ENCODE results near the gene PSMB2.
"Not testable (repeated sequence)": the region's sequence is repeated elsewhere in the genome, so short reads cannot be mapped to it uniquely, and the experiment has no call there.

PSMB2 gene

DNA sequence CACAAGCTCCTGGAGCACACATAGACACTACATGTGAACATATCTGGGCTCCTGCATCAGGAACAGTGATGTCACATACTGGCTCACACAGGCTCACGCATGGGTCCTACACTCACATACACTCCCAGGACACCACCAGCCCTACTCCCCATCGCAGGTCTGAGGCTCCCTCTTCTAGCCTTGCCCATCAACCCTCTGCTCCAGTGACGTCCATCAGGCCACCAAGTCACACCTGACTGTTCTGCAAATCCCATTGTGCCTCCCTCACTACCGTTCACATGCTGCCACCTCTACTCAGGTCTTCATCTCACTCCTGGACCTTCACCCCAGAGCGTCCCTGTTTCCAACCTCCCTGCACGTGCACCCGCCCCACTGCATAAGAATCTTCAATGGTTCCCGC is 50.1 kb downstream of the PSMB2 start:
- no peak for DNase-seq

DNA sequence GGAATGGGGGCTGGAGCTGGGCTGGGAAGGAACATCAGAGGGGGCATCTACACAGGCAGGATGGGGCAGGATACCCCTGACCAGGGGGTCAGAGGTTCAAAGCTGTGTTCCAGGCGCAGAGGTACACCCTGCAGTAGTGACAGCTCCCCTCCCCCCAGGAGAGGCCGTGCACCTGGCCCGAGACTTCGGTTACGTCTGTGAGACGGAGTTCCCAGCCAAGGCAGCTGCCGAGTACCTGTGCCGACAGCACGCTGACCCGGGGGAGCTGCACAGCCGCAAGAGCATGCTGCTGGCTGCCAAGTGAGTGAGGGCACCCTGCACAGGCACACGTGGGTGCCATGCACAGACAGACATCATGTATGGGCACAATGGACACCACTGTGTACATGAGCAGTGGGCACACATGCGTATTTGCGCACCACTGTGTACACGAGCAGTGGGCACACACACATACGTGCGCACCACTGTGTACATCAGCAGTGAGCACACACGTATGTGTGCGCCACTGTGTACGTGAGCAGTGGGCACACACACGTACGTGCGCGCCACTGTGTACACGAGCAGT is 50.8 kb downstream of the PSMB2 start:
- DNase-seq = no peak

GRCh38 chr1:35589516-35590427 is 51.6 kb downstream of the PSMB2 start:
- DNase-seq = no peak

GRCh38 chr1:35588197-35588910 is 53.0 kb downstream of the PSMB2 start:
- no peak for DNase-seq

- no peak for DNase-seq
These were observed 53.6 kb downstream of the PSMB2 start for GRCh38 chr1:35587736-35588135.

- no peak for DNase-seq
These were observed 54.5 kb downstream of the PSMB2 start for GRCh38 chr1:35586808-35587207.

DNA sequence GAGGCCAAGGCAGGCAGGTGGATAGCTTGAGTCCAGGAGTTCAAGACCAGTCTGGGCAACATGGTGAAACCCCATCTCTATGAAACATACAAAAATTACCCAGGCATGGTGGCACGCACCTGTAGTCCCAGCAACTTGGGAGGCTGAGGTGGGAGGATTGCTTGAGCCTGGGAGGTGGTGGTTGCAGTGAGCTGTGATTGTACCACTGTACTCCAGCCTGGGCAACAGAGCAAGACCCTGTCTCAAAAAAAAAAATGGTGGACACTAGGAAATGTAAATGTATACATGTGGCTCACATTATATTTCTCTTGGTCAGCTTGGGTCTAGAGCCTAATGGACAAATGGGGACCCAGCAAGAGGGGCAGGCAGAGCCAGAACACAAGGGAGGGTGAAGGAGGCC is 55.5 kb downstream of the PSMB2 start:
- not testable (repeated sequence) for DNase-seq

DNA sequence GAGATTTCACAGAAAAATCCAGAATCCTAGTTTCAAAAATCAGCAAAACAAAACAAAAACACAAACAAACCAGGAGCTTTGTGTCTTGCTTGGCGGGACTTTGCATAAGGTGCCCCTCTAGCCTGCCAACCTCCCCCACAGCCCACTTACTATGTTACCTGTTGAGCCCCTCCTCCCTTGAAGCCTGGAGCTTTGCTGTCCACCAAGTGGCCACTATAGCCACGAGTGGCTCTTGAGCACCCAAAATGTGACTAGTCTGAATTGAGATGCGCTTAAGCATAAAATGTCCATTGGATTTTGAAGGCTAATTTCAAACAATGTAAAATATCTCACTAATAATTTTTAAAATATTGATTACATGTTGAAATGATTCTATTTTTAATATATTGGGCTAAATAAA is 56.0 kb downstream of the PSMB2 start:
- DNase-seq = no peak

DNA sequence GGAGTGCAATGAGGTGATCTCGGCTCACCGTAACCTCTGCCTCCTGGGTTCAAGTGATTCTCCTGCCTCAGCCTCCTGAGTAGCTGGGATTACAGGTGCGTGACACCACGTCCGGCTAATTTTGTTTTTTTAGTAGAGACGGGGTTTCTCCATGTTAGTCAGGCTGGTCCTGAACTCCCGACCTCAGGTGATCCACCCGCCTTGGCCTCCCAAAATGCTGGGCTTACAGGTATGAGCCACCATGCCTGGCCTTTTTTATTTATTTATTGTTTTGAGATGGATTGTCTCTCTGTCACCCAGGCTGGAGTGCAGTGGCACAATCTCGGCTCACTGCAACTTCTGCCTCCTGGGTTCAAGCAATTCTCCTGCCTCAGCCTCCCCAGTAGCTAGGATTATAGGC is 59.7 kb downstream of the PSMB2 start:
- not testable (repeated sequence) for DNase-seq

DNA sequence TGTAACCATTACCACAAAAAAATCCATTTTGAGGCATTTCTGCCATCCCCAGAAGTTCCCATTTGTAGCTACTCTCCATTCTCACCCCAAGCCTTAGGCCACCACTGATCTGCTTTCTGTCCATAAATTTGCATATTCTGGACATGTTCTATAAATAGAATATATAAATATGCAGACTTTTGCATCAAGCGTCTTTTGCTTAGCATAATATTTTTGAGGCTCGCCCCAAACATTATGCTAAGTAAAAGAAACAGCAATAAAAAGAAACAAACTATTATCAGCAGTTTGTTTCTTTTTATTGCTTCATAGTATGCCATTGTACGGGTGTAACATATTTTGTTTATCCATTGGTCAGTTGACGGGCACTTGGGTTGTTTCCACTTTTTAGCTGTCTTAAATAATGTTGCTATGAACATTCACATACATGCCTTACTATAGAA is 60.4 kb downstream of the PSMB2 start:
- no peak for DNase-seq

DNA sequence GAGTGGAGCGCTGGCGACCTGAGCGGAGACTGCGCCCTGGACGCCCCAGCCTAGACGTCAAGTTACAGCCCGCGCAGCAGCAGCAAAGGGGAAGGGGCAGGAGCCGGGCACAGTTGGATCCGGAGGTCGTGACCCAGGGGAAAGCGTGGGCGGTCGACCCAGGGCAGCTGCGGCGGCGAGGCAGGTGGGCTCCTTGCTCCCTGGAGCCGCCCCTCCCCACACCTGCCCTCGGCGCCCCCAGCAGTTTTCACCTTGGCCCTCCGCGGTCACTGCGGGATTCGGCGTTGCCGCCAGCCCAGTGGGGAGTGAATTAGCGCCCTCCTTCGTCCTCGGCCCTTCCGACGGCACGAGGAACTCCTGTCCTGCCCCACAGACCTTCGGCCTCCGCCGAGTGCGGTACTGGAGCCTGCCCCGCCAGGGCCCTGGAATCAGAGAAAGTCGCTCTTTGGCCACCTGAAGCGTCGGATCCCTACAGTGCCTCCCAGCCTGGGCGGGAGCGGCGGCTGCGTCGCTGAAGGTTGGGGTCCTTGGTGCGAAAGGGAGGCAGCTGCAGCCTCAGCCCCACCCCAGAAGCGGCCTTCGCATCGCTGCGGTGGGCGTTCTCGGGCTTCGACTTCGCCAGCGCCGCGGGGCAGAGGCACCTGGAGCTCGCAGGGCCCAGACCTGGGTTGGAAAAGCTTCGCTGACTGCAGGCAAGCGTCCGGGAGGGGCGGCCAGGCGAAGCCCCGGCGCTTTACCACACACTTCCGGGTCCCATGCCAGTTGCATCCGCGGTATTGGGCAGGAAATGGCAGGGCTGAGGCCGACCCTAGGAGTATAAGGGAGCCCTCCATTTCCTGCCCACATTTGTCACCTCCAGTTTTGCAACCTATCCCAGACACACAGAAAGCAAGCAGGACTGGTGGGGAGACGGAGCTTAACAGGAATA is 64.0 kb downstream of the PSMB2 start:
- no peak for DNase-seq

- DNase-seq = not testable (repeated sequence)
These were observed 64.6 kb downstream of the PSMB2 start for GRCh38 chr1:35576766-35577070.

DNA sequence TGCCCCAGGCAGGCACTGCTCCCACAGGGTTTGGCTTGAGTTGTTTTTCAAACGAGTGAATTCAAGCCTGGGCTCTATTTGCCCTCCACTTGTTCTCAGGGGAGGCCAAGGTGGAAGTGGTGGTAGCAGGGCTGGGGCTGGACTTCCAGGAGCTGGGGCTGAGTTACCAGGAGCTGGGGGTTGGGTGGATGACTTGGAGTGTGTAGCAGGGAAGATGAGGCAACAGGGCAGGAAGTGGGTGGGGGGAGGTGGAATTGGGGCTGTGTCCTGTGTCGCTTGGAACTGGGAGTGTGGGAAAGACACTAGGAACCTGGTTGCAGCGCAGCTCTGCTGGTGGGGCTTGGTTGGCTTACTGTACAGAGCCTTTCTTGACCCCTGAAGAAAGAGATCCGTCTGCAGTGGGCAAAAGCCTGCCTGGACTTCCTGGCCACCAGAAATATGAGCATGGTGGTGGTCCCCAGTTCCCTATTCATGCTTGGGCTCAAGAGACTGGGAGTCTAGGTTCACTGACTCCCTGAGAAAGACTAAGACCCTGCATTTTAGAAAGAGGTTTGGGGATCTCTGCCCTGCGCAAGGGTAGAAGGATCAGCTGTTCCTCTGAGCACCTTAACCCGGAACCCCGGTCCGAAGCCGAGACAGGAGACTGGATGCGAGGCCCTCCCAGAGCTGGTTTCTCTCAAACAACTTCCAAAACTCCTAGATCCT is 65.1 kb downstream of the PSMB2 start:
- no peak for DNase-seq

- no peak for DNase-seq
These were observed 65.8 kb downstream of the PSMB2 start for GRCh38 chr1:35575416-35575958.

DNA sequence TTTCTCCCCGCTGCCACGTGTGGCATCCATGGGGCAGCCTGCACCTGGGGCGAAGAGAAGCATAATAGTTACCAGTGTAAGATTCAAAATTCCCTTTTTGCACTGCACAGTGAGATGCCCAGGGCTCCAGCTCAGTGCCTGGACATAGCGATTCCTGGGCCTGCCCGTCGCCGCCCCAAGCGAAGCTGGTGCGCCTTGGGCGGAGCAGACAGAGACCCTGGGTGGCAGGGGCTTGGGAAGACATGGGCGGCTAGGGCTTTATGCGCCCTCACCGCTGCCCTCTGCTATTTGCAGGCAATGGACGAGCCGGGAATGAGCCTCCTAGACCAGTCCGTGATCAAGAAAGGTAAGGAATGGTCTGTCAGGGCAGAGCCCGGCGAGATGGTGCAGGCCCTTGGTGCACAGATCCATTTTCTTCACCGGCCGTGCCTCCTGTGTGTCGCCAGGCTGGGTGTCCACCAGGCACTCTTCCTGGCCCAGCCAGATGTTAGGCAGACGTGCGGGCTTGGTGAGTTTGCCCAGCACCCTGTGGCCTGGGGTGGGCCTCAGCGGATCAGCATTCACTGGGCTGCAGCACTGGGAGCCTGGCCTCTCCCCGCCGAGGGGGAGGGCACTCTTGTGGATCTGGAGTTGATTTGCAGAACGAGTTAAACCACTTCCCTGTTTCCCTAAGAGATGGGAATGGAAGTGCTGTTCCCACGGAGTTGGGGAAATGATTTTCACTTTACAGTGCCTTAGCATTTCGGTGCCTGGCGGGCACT is 66.5 kb downstream of the PSMB2 start:
- DNase-seq = no peak

- no peak for DNase-seq
These were observed 67.1 kb downstream of the PSMB2 start for GRCh38 chr1:35574125-35574654.

GRCh38 chr1:35573198-35574124 is 67.9 kb downstream of the PSMB2 start, which contains the start of gene TFAP2E:
TSS of gene TFAP2E (plus strand) at chr1:35573314. CDS start at chr1:35573578, 264 bp downstream.
- DNase-seq = no peak

DNA sequence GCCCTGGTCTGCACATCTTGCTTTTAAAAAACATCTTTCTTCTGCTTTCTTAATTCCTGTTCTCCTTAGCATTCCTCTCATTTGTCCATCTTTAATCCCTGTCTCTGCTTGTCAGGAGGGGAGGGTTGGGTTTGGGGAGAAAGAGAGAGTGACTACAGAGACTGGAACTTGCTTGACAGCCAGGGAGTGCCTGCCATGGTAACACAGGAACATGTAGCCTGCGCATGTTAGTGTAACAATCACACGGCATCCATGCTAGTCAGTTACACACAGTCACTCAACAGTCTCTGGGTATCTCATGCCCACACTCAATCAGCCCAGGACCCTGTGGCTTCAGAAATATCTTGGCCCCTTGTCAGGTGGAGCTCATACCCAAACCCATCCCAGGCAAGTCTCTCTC is 69.0 kb downstream of the PSMB2 start:
- no peak for DNase-seq

- no peak for DNase-seq
These were observed 70.1 kb downstream of the PSMB2 start for GRCh38 chr1:35571263-35571662.
